GM12878 (cell line): ENCODE measurements around the gene ILKAP. TPM values are rescaled to one million over a fixed set of nuclear protein-coding genes. Genes with fewer than 3 reads are reported as not detected.

Source experiments
- ATAC-seq: fragments of 200-7000 bp; cut with Tn5 transposase; 3 replicates; pipeline ENCODE4 v1.9.1; 2020; ENCODE audit warnings: mild to moderate bottlenecking, moderate library complexity
- BruUV-seq: library from RNA; stranded (reverse); fragments of 400-500 nt; replicated peaks from 2 replicates; lab custom pipeline; 2021; lab: Mats Ljungman, UMichigan
- CTCF ChIA-PET: fragments of 300-600 bp; sonication (Branson Sonifier 250); formaldehyde crosslinking; extraction: SDS; loops from one replicate; lab custom pipeline; 2021; ENCODE audit warnings: inconsistent platforms; lab: Yijun Ruan, JAX
- POLR2A ChIA-PET: fragments of 350-600 bp; formaldehyde crosslinking; extraction: SDS; loops from one replicate; lab custom pipeline; 2021; ENCODE audit warnings: inconsistent platforms; lab: Charles Lee
- RAD21 ChIA-PET: fragments of 300-600 bp; sonication (Branson Sonifier 250); formaldehyde crosslinking; loops from one replicate; lab custom pipeline; 2023; ENCODE audit warnings: antibody characterized with exemption; ENCODE audit not compliant: unreplicated experiment; lab: Charles Lee
- SMC1A ChIA-PET: fragments of 300-600 bp; sonication (Branson Sonifier 250); formaldehyde crosslinking; loops from one replicate; lab custom pipeline; 2023; ENCODE audit not compliant: unreplicated experiment, uncharacterized antibody; lab: Charles Lee
- DNase-seq: peaks from one replicate; pipeline ENCODE4 v3.0.0-alpha.2; 2011; ENCODE audit warnings: low read depth, low spot score
- FAIRE-seq: peaks from 3 replicates; lab custom pipeline; 2011; peaks lifted over from hg19 to GRCh38; lab: Jason Lieb, UNC
- H2AFZ ChIP-seq: 2 replicates; pipeline ENCODE4 v1.6.0; 2011; ENCODE audit warnings: low read depth, low read length, control low read depth; ENCODE audit not compliant: control insufficient read depth
- H3K27ac ChIP-seq: 2 replicates; pipeline ENCODE4 v1.5.1; 2011; ENCODE audit warnings: control low read depth; ENCODE audit not compliant: control insufficient read depth, insufficient read depth
- H3K27me3 ChIP-seq, 2 experiments: replicated peaks in 1 of 2; 2 replicates each; pipeline versions ENCODE4 v1.6.0 to v1.6.1; 2011; ENCODE audit warnings: low read length in 1 of 2; ENCODE audit not compliant: control insufficient read depth in 2 of 2, insufficient read depth in 2 of 2
- H3K36me3 ChIP-seq, 2 experiments: 2 replicates each; pipeline ENCODE4 v1.5.1; 2011; ENCODE audit warnings: low read length in 1 of 2; ENCODE audit not compliant: control insufficient read depth in 2 of 2, insufficient read depth in 2 of 2
- H3K4me1 ChIP-seq: 2 replicates; pipeline ENCODE4 v1.6.1; 2011; ENCODE audit warnings: mild to moderate bottlenecking, low read length, moderate library complexity, mixed read lengths; ENCODE audit not compliant: control insufficient read depth, insufficient read depth
- H3K4me2 ChIP-seq: 2 replicates; pipeline ENCODE4 v1.6.0; 2011; ENCODE audit warnings: control low read depth; ENCODE audit not compliant: control insufficient read depth, insufficient read depth
- H3K4me3 ChIP-seq: fragments of 200-600 bp; sonication (generic); 2 replicates; pipeline ENCODE4 v1.5.1; 2016
- H3K79me2 ChIP-seq: 2 replicates; pipeline ENCODE4 v1.6.0; 2011; ENCODE audit warnings: low read length; ENCODE audit not compliant: control insufficient read depth, insufficient read depth
- H3K9ac ChIP-seq: 2 replicates; pipeline ENCODE4 v1.8.0; 2011; ENCODE audit warnings: low read length, control low read depth, mixed read lengths; ENCODE audit not compliant: control insufficient read depth, insufficient read depth
- H3K9me3 ChIP-seq: replicated peaks from 3 replicates; pipeline ENCODE4 v1.5.1; 2011; ENCODE audit warnings: mild to moderate bottlenecking, low read length; ENCODE audit not compliant: control insufficient read depth, insufficient read depth
- H4K20me1 ChIP-seq: 2 replicates; pipeline ENCODE4 v1.6.0; 2011; ENCODE audit not compliant: control insufficient read depth, insufficient read depth
- ASH2L ChIP-seq: fragments of 300-600, 200-600 bp; sonication (generic); IDR thresholded peaks from 2 replicates; pipeline ENCODE4 v1.6.1; 2017; ENCODE audit warnings: low read depth, mild to moderate bottlenecking, borderline replicate concordance
- ATF7 ChIP-seq: fragments of 450-650 bp; IDR thresholded peaks from 2 replicates; pipeline ENCODE4 v1.6.1; 2016; ENCODE audit warnings: low read depth, mild to moderate bottlenecking
- EP300 ChIP-seq, 2 experiments: fragments of 150-350 bp in 1 of 2; IDR thresholded peaks; 2 replicates each; pipeline ENCODE4 v1.6.1; 2011 to 2012; ENCODE audit warnings: low read depth in 2 of 2, low read length in 2 of 2, borderline replicate concordance in 1 of 2, improper control_type of control experiment in 1 of 2, inconsistent platforms in 1 of 2; ENCODE audit not compliant: control insufficient read depth in 1 of 2
- ESRRA ChIP-seq: IDR thresholded peaks from 2 replicates; pipeline ENCODE4 v1.6.1; 2012; ENCODE audit warnings: mild to moderate bottlenecking, low read length, improper control_type of control experiment
- ETV6 ChIP-seq, 2 experiments: fragments of 450-650 bp in 1 of 2; IDR thresholded peaks in 1 of 2; conservative IDR thresholded peaks in 1 of 2; 2 replicates each; pipeline ENCODE4 v1.6.1; 2014; ENCODE audit warnings: antibody characterized with exemption in 1 of 2, borderline replicate concordance in 1 of 2, low read depth in 1 of 2, mild to moderate bottlenecking in 1 of 2, moderate library complexity in 1 of 2
- GABPA ChIP-seq: IDR thresholded peaks from 2 replicates; pipeline ENCODE4 v1.6.1; 2014; ENCODE audit warnings: antibody characterized with exemption, low read depth, mild to moderate bottlenecking, inconsistent platforms
- MEF2B ChIP-seq: fragments of 450-650 bp; IDR thresholded peaks from 2 replicates; pipeline ENCODE4 v1.6.1; 2018; ENCODE audit warnings: mild to moderate bottlenecking, moderate library complexity; ENCODE audit not compliant: partially characterized antibody, poor library complexity, severe bottlenecking
- NFXL1 ChIP-seq: fragments of 450-650 bp; IDR thresholded peaks from 2 replicates; pipeline ENCODE4 v1.6.1; 2017; ENCODE audit warnings: antibody characterized with exemption, mild to moderate bottlenecking, borderline replicate concordance
- NR2C1 ChIP-seq: fragments of 450-650 bp; IDR thresholded peaks from 2 replicates; pipeline ENCODE4 v1.6.1; 2017; ENCODE audit warnings: antibody characterized with exemption, mild to moderate bottlenecking, moderate library complexity
- PML ChIP-seq: IDR thresholded peaks from 2 replicates; pipeline ENCODE4 v1.6.1; 2012; ENCODE audit warnings: low read length, inconsistent platforms
- POLR2A ChIP-seq: IDR thresholded peaks from 2 replicates; pipeline ENCODE4 v1.6.1; 2011; ENCODE audit warnings: low read depth, mild to moderate bottlenecking, low read length
- ZNF207 ChIP-seq: fragments of 450-650 bp; IDR thresholded peaks from 2 replicates; pipeline ENCODE4 v1.6.1; 2014; ENCODE audit warnings: antibody characterized with exemption, mild to moderate bottlenecking, borderline replicate concordance
- WGBS: methylation state at CpG from one replicate; pipeline ENCODE4 v1.1.6; 2016; ENCODE audit warnings: low lambda C conversion rate; ENCODE audit not compliant: insufficient replicate concordance, insufficient coverage; ENCODE audit errors: missing lambda C conversion rate; 5-methylcytosine and 5-hydroxymethylcytosine counted together
- in situ Hi-C: fragments of 300-500 bp; cut with MboI; formaldehyde crosslinking; loops from 9 replicates; pipeline ENCODE4 v1.14.3; 2018; ENCODE audit warnings: mixed read lengths
- intact Hi-C: fragments of 100-400 bp; cut with micrococcal nuclease; formaldehyde crosslinking; loops from one replicate; pipeline ENCODE4 v1.14.2; 2022; ENCODE audit not compliant: unreplicated experiment
- polyA plus RNA-seq, 11 experiments: library from polyadenylated mRNA; depleted of rRNA in 4 of 11; unstranded in 6 of 11; stranded (reverse) in 5 of 11; fragments of >200 nt; fragmentation: Nextera tagmentation in 4 of 11; fragmentation: Illumina TruSeq in 1 of 11; extraction: Ambion mirVana in 4 of 11; extraction: Trizol in 1 of 11; gene quantifications; 1 replicate in 1 of 11; 2 replicates in 10 of 11; pipeline versions ENCODE4 v1.2.1 to v1.2.3, GENCODE V29; 2011 to 2016; ENCODE audit warnings: inconsistent platforms in 2 of 11, missing spikeins in 2 of 11, low read depth in 1 of 11
- total RNA-seq, 4 experiments: library from RNA; depleted of rRNA in 3 of 4; stranded (reverse); fragments of >200 nt in 3 of 4; fragmentation: Illumina TruSeq in 1 of 4; extraction: Trizol in 1 of 4; gene quantifications; 2 replicates each; pipeline versions ENCODE4 v1.2.1 to v1.2.3, GENCODE V29; 2013 to 2021
- TF ChIP-seq, protein P1 (sequence below), 3 experiments: IDR thresholded peaks in 2 of 3; conservative IDR thresholded peaks in 1 of 3; 2 replicates each; pipeline ENCODE4 v1.5.1; 2011; ENCODE audit warnings: low read depth in 3 of 3, low read length in 3 of 3, mild to moderate bottlenecking in 3 of 3, control low read depth in 2 of 3, moderate library complexity in 2 of 3, inconsistent platforms in 1 of 3, mixed read lengths in 1 of 3; ENCODE audit not compliant: control insufficient read depth in 2 of 3, insufficient read depth in 1 of 3; ENCODE audit errors: extremely low read depth in 1 of 3
- TF ChIP-seq, protein P2 (sequence below): IDR thresholded peaks from 2 replicates; pipeline ENCODE4 v1.6.1; 2012; ENCODE audit warnings: low read depth, low read length, improper control_type of control experiment

ILKAP gene
- total and polyA plus RNA-seq, 10 of the 15 experiments (the other 5 are each of a cell fraction or from before 2014, with no cell fraction given) = 4.2 to 65.3 (median 37.3) TPM

GRCh38 chr2:238154570-238154969, 48.9 kb downstream of the ILKAP start:
- ChIA-PET SMC1A (no interaction called here), CTCF (interaction anchor here (1.1 to 1.6 kb wide), 2 partner anchors 16 to 187 kb away, joined by 3 to 4 read pairs; no protein-coding TSS in a partner anchor), RAD21 (no interaction called here), POLR2A (no interaction called here)
- Histone ChIP-seq H3K36me3 (no peaks in the 10 kb centered on the region), H3K9me3 (no peaks in the 10 kb centered on the region), H3K4me2 (no peak overlapping the region), H3K79me2 (no peaks in the 10 kb centered on the region), H3K27ac (no peak overlapping the region), H4K20me1 (no peaks in the 10 kb centered on the region), H3K4me3 (no peak overlapping the region), H2AFZ (no peak overlapping the region), H3K27me3 (peaks cover 2 to 4% of the 10 kb centered on the region in 2 experiments; a peak in 2 of 4 replicates), H3K4me1 (no peaks in the 10 kb centered on the region; the same call in 1 of the 2 replicates), H3K9ac (no peak overlapping the region)
- intact Hi-C loops (no loop called here), in situ Hi-C loops (no loop called here)
- WGBS = 50% methylated on average over 10 of the region's 10 CpGs
- FAIRE-seq (no peak), DNase-seq (no peak), ATAC-seq (no peak)
- no TSS peak for BruUV-seq
- TF ChIP-seq POLR2A (no peak), ZNF207 (no peak), ASH2L (no peak), NFXL1 (no peak), ETV6 (conservative IDR thresholded peaks at IDR 0.05 in 1 of 2, IDR thresholded peaks at IDR 0.05 in 1 of 2; ENCODE audit: borderline replicate concordance in 1 of 2, low read depth in 1 of 2) (no peak), ATF7 (no peak), EP300 (IDR thresholded peaks at IDR 0.05; ENCODE audit: borderline replicate concordance in 1 of 2, control insufficient read depth in 1 of 2, low read depth in 2 of 2, low read length in 2 of 2) (no peak), ESRRA (no peak), GABPA (no peak), PML (no peak), NR2C1 (no peak), MEF2B (no peak)
- TF ChIP-seq, protein P1, sequence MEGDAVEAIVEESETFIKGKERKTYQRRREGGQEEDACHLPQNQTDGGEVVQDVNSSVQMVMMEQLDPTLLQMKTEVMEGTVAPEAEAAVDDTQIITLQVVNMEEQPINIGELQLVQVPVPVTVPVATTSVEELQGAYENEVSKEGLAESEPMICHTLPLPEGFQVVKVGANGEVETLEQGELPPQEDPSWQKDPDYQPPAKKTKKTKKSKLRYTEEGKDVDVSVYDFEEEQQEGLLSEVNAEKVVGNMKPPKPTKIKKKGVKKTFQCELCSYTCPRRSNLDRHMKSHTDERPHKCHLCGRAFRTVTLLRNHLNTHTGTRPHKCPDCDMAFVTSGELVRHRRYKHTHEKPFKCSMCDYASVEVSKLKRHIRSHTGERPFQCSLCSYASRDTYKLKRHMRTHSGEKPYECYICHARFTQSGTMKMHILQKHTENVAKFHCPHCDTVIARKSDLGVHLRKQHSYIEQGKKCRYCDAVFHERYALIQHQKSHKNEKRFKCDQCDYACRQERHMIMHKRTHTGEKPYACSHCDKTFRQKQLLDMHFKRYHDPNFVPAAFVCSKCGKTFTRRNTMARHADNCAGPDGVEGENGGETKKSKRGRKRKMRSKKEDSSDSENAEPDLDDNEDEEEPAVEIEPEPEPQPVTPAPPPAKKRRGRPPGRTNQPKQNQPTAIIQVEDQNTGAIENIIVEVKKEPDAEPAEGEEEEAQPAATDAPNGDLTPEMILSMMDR (IDR thresholded peaks at IDR 0.05 in 2 of 3, conservative IDR thresholded peaks at IDR 0.05 in 1 of 3; ENCODE audit: control insufficient read depth in 2 of 3, extremely low read depth in 1 of 3, insufficient read depth in 1 of 3, low read depth in 3 of 3, low read length in 3 of 3) = no peak
- TF ChIP-seq, protein P2, sequence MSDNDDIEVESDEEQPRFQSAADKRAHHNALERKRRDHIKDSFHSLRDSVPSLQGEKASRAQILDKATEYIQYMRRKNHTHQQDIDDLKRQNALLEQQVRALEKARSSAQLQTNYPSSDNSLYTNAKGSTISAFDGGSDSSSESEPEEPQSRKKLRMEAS = no peak
